Neural cell (in vitro differentiated cells): ENCODE data around the gene CHST11. TPM values are rescaled to one million over a fixed set of nuclear protein-coding genes. Genes with fewer than 3 reads are reported as not detected.

Experiments used
- H2AFZ ChIP-seq: fragments of 200-600, 300-800 bp; sonication (generic), shearing (Covaris generic); 2 replicates; pipeline ENCODE4 v1.6.0; 2014; ENCODE audit warnings: low read depth, mild to moderate bottlenecking, antibody characterized with exemption, low read length, moderate library complexity
- H3F3A ChIP-seq: fragments of 200-600 bp; shearing (Covaris generic); 2 replicates; pipeline ENCODE4 v1.6.1; 2016; ENCODE audit warnings: mild to moderate bottlenecking, moderate library complexity, mixed read lengths, antibody characterized with exemption, low read length; ENCODE audit not compliant: insufficient read depth, poor library complexity, severe bottlenecking
- H3K27ac ChIP-seq: fragments of 200-600, 300-800 bp; sonication (generic), shearing (Covaris generic); 2 replicates; pipeline ENCODE4 v1.5.1; 2014; ENCODE audit warnings: mild to moderate bottlenecking, low read length, moderate library complexity
- H3K27me3 ChIP-seq: fragments of 300-800, 200-600 bp; sonication (generic), shearing (Covaris generic); 2 replicates; pipeline ENCODE4 v1.6.0; 2014; ENCODE audit warnings: mild to moderate bottlenecking, low read depth, low read length, moderate library complexity; ENCODE audit not compliant: insufficient read depth
- H3K36me3 ChIP-seq: fragments of 300-800, 200-600 bp; sonication (generic), shearing (Covaris generic); 2 replicates; pipeline ENCODE4 v1.5.1; 2014; ENCODE audit warnings: mild to moderate bottlenecking, antibody characterized with exemption, low read length, moderate library complexity; ENCODE audit not compliant: insufficient read depth
- H3K4me2 ChIP-seq: fragments of 300-800, 200-600 bp; sonication (generic), shearing (Covaris generic); 2 replicates; pipeline ENCODE4 v1.6.0; 2014; ENCODE audit warnings: mild to moderate bottlenecking, low read length
- H3K4me3 ChIP-seq: fragments of 300-800, 200-600 bp; sonication (generic), shearing (Covaris generic); 2 replicates; pipeline ENCODE4 v1.5.1; 2014; ENCODE audit warnings: mild to moderate bottlenecking, low read length, moderate library complexity
- H3K79me2 ChIP-seq: fragments of 200-600 bp; shearing (Covaris generic); replicated peaks from 2 replicates; pipeline ENCODE4 v1.6.0; 2014; ENCODE audit warnings: mild to moderate bottlenecking, low read length, moderate library complexity; ENCODE audit not compliant: insufficient read depth
- H3K9ac ChIP-seq: fragments of 300-800, 200-600 bp; sonication (generic), shearing (Covaris generic); 2 replicates; pipeline ENCODE4 v1.6.1; 2016; ENCODE audit warnings: mild to moderate bottlenecking, low read length, mixed read lengths
- H3K9me2 ChIP-seq: fragments of 200-600 bp; shearing (Covaris generic); 2 replicates; pipeline ENCODE4 v1.6.1; 2016; ENCODE audit warnings: mild to moderate bottlenecking, low read length, mixed read lengths; ENCODE audit not compliant: insufficient read depth
- H3K9me3 ChIP-seq: fragments of 200-600, 300-800 bp; sonication (generic), shearing (Covaris generic); 2 replicates; pipeline ENCODE4 v1.6.1; 2016; ENCODE audit warnings: mild to moderate bottlenecking, mixed run types, low read length, moderate library complexity, mixed read lengths
- H4K20me1 ChIP-seq: fragments of 200-600 bp; shearing (Covaris generic); 2 replicates; pipeline ENCODE4 v1.6.1; 2016; ENCODE audit warnings: mild to moderate bottlenecking, mixed run types; ENCODE audit not compliant: insufficient read depth
- CTCF ChIP-seq: fragments of 450-650 bp; IDR thresholded peaks from 2 replicates; pipeline ENCODE4 v1.5.1; 2014; ENCODE audit warnings: antibody characterized with exemption, mild to moderate bottlenecking, moderate library complexity; ENCODE audit not compliant: poor library complexity, severe bottlenecking
- EP300 ChIP-seq: fragments of 450-650 bp; conservative IDR thresholded peaks from 2 replicates; pipeline ENCODE4 v1.6.1; 2014; ENCODE audit warnings: antibody characterized with exemption, mild to moderate bottlenecking, moderate library complexity; ENCODE audit not compliant: poor library complexity, severe bottlenecking
- EZH2 ChIP-seq: fragments of 200-600, 300-800 bp; shearing (Covaris generic), sonication (generic); IDR thresholded peaks from 2 replicates; pipeline ENCODE4 v1.6.1; 2014; ENCODE audit warnings: antibody characterized with exemption, low read length, borderline replicate concordance, mild to moderate bottlenecking; ENCODE audit not compliant: insufficient read depth, poor library complexity, severe bottlenecking
- MXI1 ChIP-seq: fragments of 450-650 bp; conservative IDR thresholded peaks from 2 replicates; pipeline ENCODE4 v1.6.1; 2014; ENCODE audit warnings: antibody characterized with exemption, mild to moderate bottlenecking; ENCODE audit not compliant: poor library complexity, severe bottlenecking
- POLR2AphosphoS5 ChIP-seq: IDR thresholded peaks from 2 replicates; pipeline ENCODE4 v1.6.1; 2012
- RAD21 ChIP-seq: fragments of 450-650 bp; conservative IDR thresholded peaks from 2 replicates; pipeline ENCODE4 v1.6.1; 2014; ENCODE audit warnings: antibody characterized with exemption, mild to moderate bottlenecking, moderate library complexity
- REST ChIP-seq: IDR thresholded peaks from 2 replicates; pipeline ENCODE4 v1.6.1; 2012; ENCODE audit warnings: borderline replicate concordance
- SMC3 ChIP-seq: fragments of 450-650 bp; conservative IDR thresholded peaks from 2 replicates; pipeline ENCODE4 v1.6.1; 2014; ENCODE audit warnings: antibody characterized with exemption, mild to moderate bottlenecking, moderate library complexity; ENCODE audit not compliant: poor library complexity
- TAF1 ChIP-seq: IDR thresholded peaks from 2 replicates; pipeline ENCODE4 v1.6.1; 2012; ENCODE audit warnings: low read depth
- polyA plus RNA-seq: library from polyadenylated mRNA; depleted of rRNA; stranded (reverse); fragments of >200 nt; gene quantifications from 2 replicates; pipeline ENCODE4 v1.2.3, GENCODE V29; 2014

Gene CHST11
- polyA plus RNA-seq, 1 donor from 2014 or later, result 15.0 TPM

- H2AFZ ChIP-seq, result no peak overlapping the region
- H3K79me2 ChIP-seq, result no peaks in the 10 kb centered on the region
- no peak overlapping the region for H3K9ac ChIP-seq
- no peaks in the 10 kb centered on the region for H3K27me3 ChIP-seq
- H3K4me2 ChIP-seq, result no peak overlapping the region
- no peak for TF ChIP-seq EP300
- no peak for TF ChIP-seq EZH2
- no peak for TF ChIP-seq SMC3
- TF ChIP-seq REST, result no peak
- no peak for TF ChIP-seq RAD21
- TF ChIP-seq TAF1, result no peak
- TF ChIP-seq POLR2AphosphoS5, result no peak
- no peak for TF ChIP-seq MXI1
- no peak for TF ChIP-seq CTCF
- no peaks in the 10 kb centered on the region for H3K9me3 ChIP-seq
- H3F3A ChIP-seq, result peaks cover 4% of the 10 kb centered on the region
- no peaks in the 10 kb centered on the region for H3K9me2 ChIP-seq
- H3K4me3 ChIP-seq, result no peak overlapping the region
- peak overlapping the region; percentile 38 for H3K27ac ChIP-seq
- no peaks in the 10 kb centered on the region for H4K20me1 ChIP-seq
- H3K36me3 ChIP-seq, result no peaks in the 10 kb centered on the region
Measured at GRCh38 chr12:104767261-104767660, 310.5 kb downstream of the CHST11 start.

GRCh38 chr12:104768033-104768432 lies 311.3 kb downstream of the CHST11 start:
- Histone ChIP-seq H3K9me2 (no peaks in the 10 kb centered on the region), H3K27ac (peak overlapping the region; percentile 85), H3K4me3 (no peak overlapping the region), H2AFZ (no peak overlapping the region), H3K9me3 (peaks cover 4% of the 10 kb centered on the region), H3K79me2 (no peaks in the 10 kb centered on the region), H3F3A (peaks cover 4% of the 10 kb centered on the region), H3K27me3 (no peaks in the 10 kb centered on the region), H3K9ac (no peak overlapping the region), H4K20me1 (no peaks in the 10 kb centered on the region), H3K36me3 (no peaks in the 10 kb centered on the region), H3K4me2 (no peak overlapping the region)
- TF ChIP-seq REST, result no peak
- no peak for TF ChIP-seq SMC3
- no peak for TF ChIP-seq CTCF
- no peak for TF ChIP-seq POLR2AphosphoS5
- TF ChIP-seq MXI1, result no peak
- no peak for TF ChIP-seq EZH2
- no peak for TF ChIP-seq TAF1
- no peak for TF ChIP-seq RAD21
